HG03342 (cell line): ENCODE measurements around the gene MEN1.

Experiments
- ATAC-seq: cut with Tn5 transposase; IDR thresholded peaks from one replicate; pipeline ENCODE4 v1.9.1; 2021; ENCODE audit warnings: mild to moderate bottlenecking, moderate library complexity; ENCODE audit not compliant: unreplicated experiment

Gene MEN1

GRCh38 chr11:64765851-64766665 lies 44.3 kb downstream of the MEN1 start:
- no peak for ATAC-seq

- no peak for ATAC-seq
These were observed 45.0 kb downstream of the MEN1 start for GRCh38 chr11:64765291-64765850.

- ATAC-seq: no peak
These were observed 45.6 kb downstream of the MEN1 start for GRCh38 chr11:64764753-64765152.

GRCh38 chr11:64764040-64764611 lies 46.2 kb downstream of the MEN1 start:
- no peak for ATAC-seq

- no peak for ATAC-seq
These were observed 46.8 kb downstream of the MEN1 start for GRCh38 chr11:64763526-64764039.

GRCh38 chr11:64762674-64763525 lies 47.5 kb downstream of the MEN1 start:
- no peak for ATAC-seq

GRCh38 chr11:64762277-64762673 lies 48.1 kb downstream of the MEN1 start:
- ATAC-seq: no peak

GRCh38 chr11:64760759-64761420 lies 49.5 kb downstream of the MEN1 start:
- no peak for ATAC-seq

- ATAC-seq: no peak
These were observed 50.3 kb downstream of the MEN1 start, which contains the start of gene PYGM for GRCh38 chr11:64759722-64760719. Gene PYGM, minus strand, starts transcription at chr11:64759974. Its CDS starts 76 bp downstream, at chr11:64759898.

- ATAC-seq: no peak
These were observed 51.1 kb downstream of the MEN1 start for GRCh38 chr11:64759131-64759721.

GRCh38 chr11:64758330-64759079 lies 51.8 kb downstream of the MEN1 start:
- ATAC-seq: no peak

- ATAC-seq: no peak
These were observed 52.6 kb downstream of the MEN1 start for GRCh38 chr11:64757549-64758329.

GRCh38 chr11:64755681-64756361 lies 54.5 kb downstream of the MEN1 start:
- no peak for ATAC-seq

GRCh38 chr11:64754919-64755662 lies 55.3 kb downstream of the MEN1 start:
- no peak for ATAC-seq

- ATAC-seq: no peak
These were observed 56.0 kb downstream of the MEN1 start for GRCh38 chr11:64754124-64754918.
